Endothelial cell (in vitro differentiated cells): ENCODE data around the gene PIK3C2G. TPM values are rescaled to one million over a fixed set of nuclear protein-coding genes. Genes with fewer than 3 reads are reported as not detected.

Experiments used
- DNase-seq: peaks from one replicate; pipeline ENCODE4 v3.0.0; 2021; ENCODE audit warnings: low spot score
- H3K27ac Mint-ChIP-seq: one replicate; pipeline ENCODE4 v1.8.0; 2021; ENCODE audit warnings: mixed read lengths, inconsistent platforms; ENCODE audit not compliant: unreplicated experiment
- H3K27me3 Mint-ChIP-seq: one replicate; pipeline ENCODE4 v1.8.0; 2021; ENCODE audit warnings: mild to moderate bottlenecking, moderate library complexity, mixed read lengths, inconsistent platforms; ENCODE audit not compliant: unreplicated experiment
- H3K36me3 Mint-ChIP-seq: one replicate; pipeline ENCODE4 v1.8.0; 2021; ENCODE audit warnings: mild to moderate bottlenecking, low read depth, mixed read lengths, inconsistent platforms; ENCODE audit not compliant: unreplicated experiment
- H3K4me1 Mint-ChIP-seq: one replicate; pipeline ENCODE4 v1.8.0; 2021; ENCODE audit warnings: mild to moderate bottlenecking, mixed read lengths, inconsistent platforms; ENCODE audit not compliant: unreplicated experiment
- H3K4me3 Mint-ChIP-seq: one replicate; pipeline ENCODE4 v1.8.0; 2021; ENCODE audit warnings: mild to moderate bottlenecking, mixed read lengths, inconsistent platforms; ENCODE audit not compliant: unreplicated experiment
- H3K9me3 Mint-ChIP-seq: one replicate; pipeline ENCODE4 v1.8.0; 2021; ENCODE audit warnings: mixed read lengths, inconsistent platforms; ENCODE audit not compliant: unreplicated experiment
- total RNA-seq: library from RNA; stranded (reverse); fragmentation: NEBNext Ultra II Directional; extraction: Animal tissue kit (Norgen Biotek cat#: 25700); gene quantifications from one replicate; pipeline ENCODE4 v1.2.1, GENCODE V29; 2021; ENCODE audit not compliant: unreplicated experiment
- TF ChIP-seq, protein P1 (sequence below): fragments of 200-600 bp; sonication (generic); IDR thresholded peaks from one replicate; pipeline ENCODE4 v1.5.0; 2021; ENCODE audit warnings: antibody characterized with exemption; ENCODE audit not compliant: unreplicated experiment

PIK3C2G gene
- total RNA-seq, 1 donor from 2014 or later, result not detected

DNA sequence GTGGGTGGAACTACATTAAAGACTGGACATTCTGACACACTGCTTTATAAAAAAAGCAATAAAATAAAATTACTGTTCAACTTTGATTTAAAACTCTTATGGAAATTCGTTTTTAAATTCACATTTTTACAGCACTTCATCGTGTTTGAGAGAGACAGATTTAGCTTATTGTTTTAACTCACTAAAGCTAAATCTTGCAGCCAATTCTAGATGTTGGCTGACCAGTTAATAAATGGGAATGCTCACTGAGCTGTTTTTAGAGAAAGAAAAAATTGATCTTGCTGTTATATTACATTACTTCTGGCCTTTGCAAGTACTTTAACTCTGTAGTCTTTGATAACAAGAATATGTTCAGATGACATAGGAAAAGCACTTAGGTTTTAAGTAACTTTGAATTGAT lies 319.4 kb downstream of the PIK3C2G start:
- Mint-ChIP-seq H3K4me1 (no peaks in the 10 kb centered on the region), H3K4me3 (no peak overlapping the region), H3K36me3 (no peaks in the 10 kb centered on the region), H3K27ac (no peak overlapping the region), H3K9me3 (no peaks in the 10 kb centered on the region), H3K27me3 (no peaks in the 10 kb centered on the region)
- TF ChIP-seq, protein P1, sequence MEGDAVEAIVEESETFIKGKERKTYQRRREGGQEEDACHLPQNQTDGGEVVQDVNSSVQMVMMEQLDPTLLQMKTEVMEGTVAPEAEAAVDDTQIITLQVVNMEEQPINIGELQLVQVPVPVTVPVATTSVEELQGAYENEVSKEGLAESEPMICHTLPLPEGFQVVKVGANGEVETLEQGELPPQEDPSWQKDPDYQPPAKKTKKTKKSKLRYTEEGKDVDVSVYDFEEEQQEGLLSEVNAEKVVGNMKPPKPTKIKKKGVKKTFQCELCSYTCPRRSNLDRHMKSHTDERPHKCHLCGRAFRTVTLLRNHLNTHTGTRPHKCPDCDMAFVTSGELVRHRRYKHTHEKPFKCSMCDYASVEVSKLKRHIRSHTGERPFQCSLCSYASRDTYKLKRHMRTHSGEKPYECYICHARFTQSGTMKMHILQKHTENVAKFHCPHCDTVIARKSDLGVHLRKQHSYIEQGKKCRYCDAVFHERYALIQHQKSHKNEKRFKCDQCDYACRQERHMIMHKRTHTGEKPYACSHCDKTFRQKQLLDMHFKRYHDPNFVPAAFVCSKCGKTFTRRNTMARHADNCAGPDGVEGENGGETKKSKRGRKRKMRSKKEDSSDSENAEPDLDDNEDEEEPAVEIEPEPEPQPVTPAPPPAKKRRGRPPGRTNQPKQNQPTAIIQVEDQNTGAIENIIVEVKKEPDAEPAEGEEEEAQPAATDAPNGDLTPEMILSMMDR, result no peak
- no peak for DNase-seq

DNA sequence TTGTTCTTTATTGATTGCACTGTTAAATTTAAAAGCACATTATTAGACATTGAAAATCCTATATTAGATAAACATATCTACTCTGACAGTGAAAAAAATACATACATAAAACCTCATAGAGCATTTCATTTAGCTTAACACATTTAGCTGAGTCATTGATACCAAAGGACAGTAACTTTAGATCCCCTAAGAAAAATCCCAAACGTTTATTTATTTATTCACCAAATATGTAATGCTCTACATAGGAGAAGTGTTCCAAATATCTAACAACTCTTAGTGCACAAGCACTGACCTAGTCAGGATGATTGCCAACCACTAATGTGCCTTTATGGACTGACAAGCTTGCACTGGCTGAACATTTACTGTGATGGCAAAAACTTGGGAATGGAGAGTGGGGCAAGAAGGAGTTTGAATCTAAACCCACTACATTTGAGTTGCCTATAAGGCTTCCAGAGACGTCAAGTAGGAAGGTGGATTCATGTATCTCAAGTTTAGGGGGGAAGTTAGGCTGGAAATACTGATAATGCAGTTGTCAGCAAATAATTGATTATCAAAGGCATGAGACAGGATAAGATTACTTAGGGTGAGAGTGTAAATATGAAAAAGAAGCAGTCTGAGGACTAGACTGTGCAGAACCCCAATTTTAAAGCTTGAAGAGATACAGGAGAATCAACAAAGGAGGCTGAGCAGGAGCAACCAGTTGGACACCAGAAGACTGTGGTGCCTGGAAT lies 320.1 kb downstream of the PIK3C2G start:
- H3K27me3 Mint-ChIP-seq, result no peaks in the 10 kb centered on the region
- no peak overlapping the region for H3K4me3 Mint-ChIP-seq
- H3K4me1 Mint-ChIP-seq, result no peaks in the 10 kb centered on the region
- DNase-seq, result no peak
- no peaks in the 10 kb centered on the region for H3K36me3 Mint-ChIP-seq
- H3K9me3 Mint-ChIP-seq, result no peaks in the 10 kb centered on the region
- TF ChIP-seq, protein P1, result no peak
- H3K27ac Mint-ChIP-seq, result no peak overlapping the region

DNA sequence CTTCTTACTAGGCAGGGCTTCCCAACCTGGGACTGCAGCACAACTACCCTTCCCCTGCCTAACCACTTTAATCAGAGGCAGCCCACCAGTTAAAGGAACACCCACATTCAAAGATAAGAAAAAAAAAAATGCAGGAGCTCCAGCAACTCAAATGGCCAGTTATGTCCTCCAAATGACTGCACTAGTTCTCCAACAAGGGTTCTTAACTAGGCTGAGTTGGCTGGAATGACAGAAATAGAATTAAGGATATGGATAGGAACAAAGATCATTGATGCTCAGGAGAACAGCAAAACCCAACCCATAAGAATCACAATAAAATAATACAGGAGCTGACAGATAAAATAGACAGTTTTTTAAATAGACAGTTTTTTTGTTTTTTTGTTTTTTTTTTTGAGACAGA lies 322.3 kb downstream of the PIK3C2G start:
- H3K4me3 Mint-ChIP-seq, result no peak overlapping the region
- no peaks in the 10 kb centered on the region for H3K27me3 Mint-ChIP-seq
- no peaks in the 10 kb centered on the region for H3K36me3 Mint-ChIP-seq
- no peaks in the 10 kb centered on the region for H3K4me1 Mint-ChIP-seq
- TF ChIP-seq, protein P1, result no peak
- no peaks in the 10 kb centered on the region for H3K9me3 Mint-ChIP-seq
- DNase-seq, result no peak
- H3K27ac Mint-ChIP-seq, result no peak overlapping the region

DNA sequence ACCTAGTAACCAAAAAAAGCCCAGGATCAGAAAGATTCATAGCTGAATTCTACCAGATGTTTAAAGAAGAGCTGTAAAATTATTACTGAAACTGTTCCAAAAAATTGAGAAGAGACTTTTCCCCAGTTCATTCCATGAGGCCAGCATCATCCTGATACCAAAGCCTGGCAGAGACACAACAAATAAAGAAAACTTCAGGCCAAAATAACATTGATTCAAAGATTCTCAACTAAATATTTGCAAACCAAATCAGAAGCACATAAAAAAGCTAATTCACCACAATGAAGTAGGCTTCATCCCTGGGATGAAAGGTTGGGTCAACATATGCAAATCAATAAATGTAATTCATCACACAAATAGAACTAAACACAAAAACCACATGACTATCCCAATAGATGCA lies 325.3 kb downstream of the PIK3C2G start:
- H3K36me3 Mint-ChIP-seq, result no peaks in the 10 kb centered on the region
- H3K4me3 Mint-ChIP-seq, result no peak overlapping the region
- DNase-seq, result no peak
- no peak overlapping the region for H3K27ac Mint-ChIP-seq
- TF ChIP-seq, protein P1, result no peak
- H3K9me3 Mint-ChIP-seq, result no peaks in the 10 kb centered on the region
- H3K27me3 Mint-ChIP-seq, result no peaks in the 10 kb centered on the region
- no peaks in the 10 kb centered on the region for H3K4me1 Mint-ChIP-seq

DNA sequence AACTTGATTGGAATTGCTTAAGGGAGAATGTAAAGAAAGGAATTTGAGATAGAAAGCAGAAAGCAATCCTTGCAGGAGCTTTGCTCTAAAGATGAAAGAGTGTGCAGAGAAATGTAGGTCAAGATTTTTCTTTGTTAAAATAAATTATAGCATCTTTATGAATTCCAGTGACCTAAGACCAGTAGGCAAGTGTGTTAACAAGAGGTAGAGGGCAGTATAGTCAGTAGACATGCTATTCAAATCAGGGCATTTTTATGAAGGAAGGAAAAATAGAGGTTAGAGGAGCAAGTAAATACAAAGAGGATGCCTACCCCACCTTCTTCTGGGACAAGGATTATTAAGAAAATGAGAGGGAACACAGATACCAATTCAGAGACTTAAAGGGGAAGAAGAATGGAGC lies 328.0 kb downstream of the PIK3C2G start:
- TF ChIP-seq, protein P1, result no peak
- Mint-ChIP-seq H3K4me1 (no peaks in the 10 kb centered on the region), H3K27me3 (no peaks in the 10 kb centered on the region), H3K36me3 (no peaks in the 10 kb centered on the region), H3K9me3 (no peaks in the 10 kb centered on the region), H3K27ac (no peak overlapping the region), H3K4me3 (no peak overlapping the region)
- no peak for DNase-seq
